GM12872 (cell line): ENCODE results near the gene ADPRS.

Experiments used
- CTCF ChIP-seq: IDR thresholded peaks from 3 replicates; pipeline ENCODE4 v1.5.1; 2011; ENCODE audit warnings: low read depth, mild to moderate bottlenecking, low read length, moderate library complexity; ENCODE audit not compliant: insufficient read depth

ADPRS gene

GRCh38 chr1:36083635-36084496, 4.8 kb upstream of the ADPRS start, which contains the start of gene TEKT2:
TSS of gene TEKT2 (plus strand) at chr1:36084094. CDS start at chr1:36084922, 828 bp downstream.
- no peak for TF ChIP-seq CTCF

- TF ChIP-seq CTCF: no peak
These were observed 4.1 kb upstream of the ADPRS start for GRCh38 chr1:36084497-36085115.

GRCh38 chr1:36085126-36085525, 3.6 kb upstream of the ADPRS start:
- no peak for TF ChIP-seq CTCF

GRCh38 chr1:36085686-36086526, 2.8 kb upstream of the ADPRS start:
- TF ChIP-seq CTCF: no peak

- TF ChIP-seq CTCF: no peak
These were observed 2.0 kb upstream of the ADPRS start for GRCh38 chr1:36086529-36087232.

GRCh38 chr1:36087233-36088123, 1.2 kb upstream of the ADPRS start:
- TF ChIP-seq CTCF: no peak
